ENCODE measurements around the gene RBMX.
"Not testable (repeated sequence)": the region's sequence is repeated elsewhere in the genome, so short reads cannot be mapped to it uniquely, and the experiment has no call there.

The RBMX gene

GRCh38 chrX:136874114-136874513 is 6.4 kb downstream of the RBMX start:
- not testable (repeated sequence) for DNase-seq

DNA sequence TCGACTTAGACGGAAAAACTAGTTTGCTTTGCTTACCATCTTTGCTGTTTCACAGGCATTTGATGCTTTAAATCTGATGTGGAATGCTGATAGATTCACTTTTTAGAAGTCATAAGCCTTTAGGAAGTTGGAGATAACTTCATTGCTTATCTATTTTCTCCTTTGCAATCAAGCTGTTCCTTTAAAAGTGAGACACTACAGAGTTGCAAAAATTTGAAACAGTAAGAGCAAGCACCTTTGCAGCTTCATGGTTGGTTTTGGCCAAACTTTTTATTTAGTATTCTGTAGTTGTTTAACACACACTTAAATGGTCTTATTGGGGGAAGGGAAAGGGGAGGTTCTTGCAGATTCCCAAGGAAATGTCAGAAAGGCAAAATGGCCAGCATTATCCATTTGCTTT is 7.3 kb downstream of the RBMX start:
- DNase-seq: not testable (repeated sequence)

- no peak for DNase-seq
Observed at GRCh38 chrX:136872091-136872700, 8.3 kb downstream of the RBMX start.

DNA sequence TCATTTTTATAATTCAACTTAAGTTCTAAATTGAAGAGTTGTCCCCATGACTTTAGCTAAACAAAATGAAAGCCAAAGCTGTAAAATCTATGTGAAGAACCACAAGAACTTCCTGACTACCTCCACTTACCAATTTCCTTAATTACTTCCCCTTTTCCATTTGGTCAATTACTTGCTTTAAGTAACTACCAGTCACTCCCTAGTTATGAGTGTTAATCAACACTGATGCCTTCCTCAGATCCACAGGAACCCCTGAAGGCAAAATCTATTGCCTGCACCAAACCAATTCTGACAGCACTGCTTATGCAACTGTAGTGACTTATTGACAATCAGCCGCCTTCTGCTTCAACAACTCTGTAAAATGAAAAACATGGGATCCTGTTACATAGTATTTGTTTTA is 10.5 kb downstream of the RBMX start:
- no peak for DNase-seq

GRCh38 chrX:136868283-136869055 is 12.1 kb downstream of the RBMX start:
- DNase-seq: no peak

DNA sequence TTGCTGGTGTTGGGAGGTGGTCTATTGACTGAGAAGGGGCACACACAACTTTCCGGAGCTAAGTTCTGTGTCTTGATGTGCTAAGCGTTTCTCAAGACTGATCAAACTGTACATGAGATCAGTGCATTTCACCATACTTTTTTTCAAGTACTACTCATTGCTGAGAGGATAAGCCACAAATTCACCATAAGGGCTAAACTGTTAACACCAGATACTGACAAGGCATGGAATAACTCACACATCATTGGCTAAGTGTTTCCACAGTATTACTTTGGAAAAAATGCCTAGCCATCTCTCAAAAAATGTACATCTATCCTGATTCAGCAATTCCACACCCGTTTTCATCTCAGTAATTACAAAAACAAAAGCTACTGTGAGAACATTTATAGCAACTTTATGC is 13.0 kb downstream of the RBMX start:
- DNase-seq: no peak

- no peak for DNase-seq
Observed at GRCh38 chrX:136867096-136867491, 13.4 kb downstream of the RBMX start.

DNA sequence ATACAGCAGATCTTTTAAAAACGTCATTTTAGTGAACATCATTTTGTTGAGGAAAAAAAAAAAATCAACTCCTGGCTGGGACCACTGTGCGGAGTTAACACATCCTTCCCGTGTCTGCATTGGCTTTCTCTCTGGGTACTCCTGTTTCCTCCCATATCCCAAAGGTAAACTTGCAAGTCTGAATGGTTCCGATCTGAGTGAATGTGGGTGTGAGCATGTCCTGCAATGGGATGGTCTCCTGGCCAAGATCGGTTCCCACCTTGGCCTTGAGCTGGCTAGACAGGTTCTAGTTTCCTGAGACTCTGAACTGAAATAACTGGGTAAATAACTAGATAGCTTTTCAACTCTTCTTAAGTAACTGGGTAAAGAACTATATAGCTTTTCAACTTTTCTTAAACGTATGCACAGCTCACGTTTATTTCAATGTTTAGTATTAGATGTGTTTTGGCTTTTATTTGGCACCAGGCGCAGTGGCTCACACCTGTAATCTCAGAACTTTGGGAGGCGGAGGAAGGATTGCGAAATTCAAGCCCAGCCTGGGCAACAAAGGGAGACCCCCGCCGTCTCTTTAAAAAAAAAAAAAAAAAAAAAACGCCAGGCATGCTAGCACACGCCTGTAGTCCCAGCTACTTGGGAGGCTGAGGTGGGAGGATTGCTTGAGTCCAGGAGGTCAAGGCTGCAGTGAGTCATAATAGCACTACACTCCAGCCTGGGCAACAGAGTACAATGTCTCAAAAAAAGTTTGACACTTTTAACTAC is 14.0 kb downstream of the RBMX start:
- DNase-seq: no peak

DNA sequence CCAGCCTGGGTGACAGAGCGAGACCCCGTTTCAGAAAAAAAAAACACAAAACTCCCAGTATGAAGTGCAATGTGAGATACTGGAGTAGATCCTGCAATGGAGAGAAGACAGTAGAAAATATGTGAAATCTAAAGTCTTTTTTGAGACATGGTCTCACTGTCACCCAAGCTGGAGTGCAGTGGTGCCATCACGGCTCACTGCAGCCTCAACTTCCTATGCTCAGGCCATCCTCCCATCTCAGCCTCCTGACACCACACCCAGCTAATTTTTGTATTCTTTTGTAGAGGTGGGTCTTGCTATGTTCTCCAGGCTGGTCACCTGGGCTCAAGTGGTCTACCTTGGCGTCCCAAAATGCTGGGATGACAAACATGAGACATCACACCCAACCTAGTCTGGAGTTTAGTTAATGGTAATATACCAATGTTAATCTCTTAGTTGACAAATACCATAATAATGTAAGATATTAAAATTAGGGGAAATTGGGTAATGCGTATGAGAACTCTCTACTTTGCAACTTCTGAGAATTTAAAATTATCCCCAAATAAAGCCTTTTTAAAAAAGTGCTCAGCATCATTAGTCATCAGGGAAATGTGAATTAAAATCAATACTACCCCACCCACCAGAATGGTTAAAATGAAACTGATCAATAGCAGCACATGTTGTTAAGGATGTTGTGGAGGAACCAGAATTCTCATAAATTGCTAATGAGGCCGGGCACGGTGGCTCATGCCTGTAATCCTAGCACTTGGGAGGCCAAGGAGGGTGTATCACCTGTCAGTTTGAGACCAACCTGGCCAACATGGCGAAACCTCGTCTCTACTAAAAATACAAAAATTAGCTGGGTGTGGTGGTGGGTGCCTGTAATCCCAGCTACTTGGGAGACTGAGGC is 15.0 kb downstream of the RBMX start:
- no peak for DNase-seq

- no peak for DNase-seq
Observed at GRCh38 chrX:136863826-136864225, 16.7 kb downstream of the RBMX start.

DNA sequence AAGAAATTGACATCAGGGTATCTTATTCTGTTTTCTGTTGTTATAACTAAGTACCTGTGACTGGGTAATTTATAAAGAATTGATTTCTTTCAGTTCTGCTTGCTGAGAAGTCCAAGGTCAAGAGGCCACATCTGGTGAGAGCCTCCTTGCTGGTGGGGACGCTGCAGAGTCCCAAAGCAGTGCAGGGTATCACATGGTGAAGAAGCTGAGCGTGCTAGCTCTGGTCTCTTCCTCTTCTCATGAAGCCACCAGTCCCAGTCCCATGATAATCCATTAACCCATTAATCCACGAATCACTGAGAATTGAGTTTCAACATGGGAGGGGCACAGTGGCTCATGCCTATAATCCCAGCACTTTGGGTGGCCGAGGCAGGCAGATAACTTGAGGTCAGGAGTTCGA is 18.0 kb downstream of the RBMX start:
- DNase-seq: no peak

DNA sequence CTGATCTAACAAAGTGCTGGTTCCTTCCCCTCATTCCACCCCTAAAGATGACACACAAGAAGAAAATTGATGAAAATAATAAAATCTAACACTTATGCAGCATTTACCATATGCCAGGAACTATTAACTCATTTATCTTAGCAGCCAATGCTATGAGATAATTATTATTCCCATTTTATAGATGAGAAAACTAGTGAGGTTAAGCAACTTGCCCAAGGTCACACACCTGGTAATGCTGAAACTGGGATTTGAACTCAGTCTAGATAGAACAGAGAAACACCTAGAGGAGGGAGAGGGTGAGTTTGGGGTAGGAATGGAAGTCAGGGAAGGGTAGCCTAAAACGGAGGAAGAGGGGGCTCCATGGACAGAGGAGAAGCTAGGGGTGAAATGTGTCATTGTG is 18.6 kb downstream of the RBMX start:
- no peak for DNase-seq

DNA sequence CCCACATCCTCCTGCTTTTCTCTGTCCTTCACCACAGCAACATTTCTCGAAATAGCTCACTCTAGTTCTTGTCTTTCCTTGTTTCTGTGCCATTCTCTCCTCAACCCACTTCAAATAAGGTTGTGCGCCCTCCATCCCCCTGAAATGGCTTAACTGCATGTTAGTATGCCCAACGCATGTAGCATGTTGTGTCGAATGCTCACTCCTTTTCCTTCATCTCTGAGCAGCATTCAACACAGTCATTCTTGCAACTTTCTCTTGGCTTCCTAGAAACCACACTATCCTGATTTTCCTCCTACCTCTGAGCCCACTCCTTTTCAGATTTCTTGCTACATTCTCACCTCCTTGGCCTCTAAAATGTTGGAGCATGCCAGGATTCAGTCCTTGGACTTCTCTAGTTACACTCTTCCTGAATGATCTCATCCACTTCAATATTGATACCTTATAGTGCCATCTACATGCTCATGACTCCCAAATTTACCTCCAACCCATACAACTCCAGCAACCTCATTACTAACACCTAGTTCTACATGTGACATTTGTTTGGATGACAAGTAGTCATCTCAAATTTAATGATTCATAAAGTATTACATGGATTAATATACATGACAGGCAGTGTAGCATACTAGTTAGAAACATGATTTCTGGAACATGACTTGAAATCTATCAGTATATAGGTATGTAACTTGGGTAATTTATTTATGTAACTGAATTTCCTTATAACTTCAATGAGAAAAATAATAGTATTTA is 22.3 kb downstream of the RBMX start:
- no peak for DNase-seq

- no peak for DNase-seq
Observed at GRCh38 chrX:136856551-136856950, 24.0 kb downstream of the RBMX start.

GRCh38 chrX:136856050-136856449 is 24.5 kb downstream of the RBMX start:
- DNase-seq: no peak

GRCh38 chrX:136851526-136851925 is 29.0 kb downstream of the RBMX start:
- DNase-seq: no peak

GRCh38 chrX:136850441-136851175 is 29.9 kb downstream of the RBMX start:
- no peak for DNase-seq

GRCh38 chrX:136849395-136849794 is 31.1 kb downstream of the RBMX start:
- no peak for DNase-seq

- DNase-seq: no peak
Observed at GRCh38 chrX:136847874-136848273, 32.7 kb downstream of the RBMX start.

DNA sequence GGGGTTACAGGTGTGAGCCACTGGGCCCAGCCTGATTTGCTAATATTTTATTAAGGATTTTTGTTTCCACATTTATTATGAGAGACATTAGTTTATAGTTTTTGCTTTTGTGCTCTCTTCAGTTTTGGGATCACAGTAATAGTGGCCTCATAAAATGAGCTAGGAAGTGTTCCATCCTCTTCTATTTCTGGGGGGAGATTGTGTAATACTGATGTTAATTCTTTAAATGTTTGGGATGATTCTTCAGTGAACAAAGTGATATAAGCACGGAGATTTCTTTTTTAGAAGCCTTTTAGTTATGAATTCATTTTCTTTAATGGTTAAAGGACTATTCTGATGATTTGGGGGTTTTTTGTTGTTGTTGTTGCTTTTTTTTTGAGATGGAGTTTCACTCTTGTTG is 41.3 kb downstream of the RBMX start:
- no peak for DNase-seq

DNA sequence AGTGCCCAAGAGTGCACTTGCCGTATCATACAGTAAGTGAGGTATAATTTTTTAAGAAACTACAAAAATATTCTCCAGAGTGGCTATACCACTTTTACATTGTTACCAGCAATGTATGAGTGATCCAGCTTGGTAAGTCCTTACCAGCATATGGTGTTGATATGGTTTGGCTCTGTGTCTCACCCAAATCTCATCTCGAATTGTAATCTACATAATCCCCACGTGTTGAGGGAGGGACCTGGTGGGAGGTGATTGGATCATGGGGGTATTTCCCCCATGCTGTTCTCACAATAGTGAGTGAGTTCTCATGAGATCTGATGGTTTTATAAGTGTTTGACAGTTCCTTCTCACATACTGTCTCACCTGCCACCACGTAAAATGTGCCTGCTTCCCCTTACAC is 44.8 kb downstream of the RBMX start:
- no peak for DNase-seq

GRCh38 chrX:136829413-136829812 is 51.1 kb downstream of the RBMX start:
- DNase-seq: no peak

All from DMS153 (cell line).